Stimulated activated CD4-positive, alpha-beta T cell treated with anti-CD3 and anti-CD28 coated beads, Interleukin-4, amount 100 ng/mL, for 48 hours (primary cell): ENCODE data around the gene KIF21B.
"Not testable (repeated sequence)": the region's sequence is repeated elsewhere in the genome, so short reads cannot be mapped to it uniquely, and the experiment has no call there.

Experiments used
- DNase-seq, 2 donors: peaks; one replicate each; pipeline ENCODE4 v3.0.0-alpha.2; 2020; ENCODE audit warnings: low read depth in 2 of 2

The KIF21B gene

DNA sequence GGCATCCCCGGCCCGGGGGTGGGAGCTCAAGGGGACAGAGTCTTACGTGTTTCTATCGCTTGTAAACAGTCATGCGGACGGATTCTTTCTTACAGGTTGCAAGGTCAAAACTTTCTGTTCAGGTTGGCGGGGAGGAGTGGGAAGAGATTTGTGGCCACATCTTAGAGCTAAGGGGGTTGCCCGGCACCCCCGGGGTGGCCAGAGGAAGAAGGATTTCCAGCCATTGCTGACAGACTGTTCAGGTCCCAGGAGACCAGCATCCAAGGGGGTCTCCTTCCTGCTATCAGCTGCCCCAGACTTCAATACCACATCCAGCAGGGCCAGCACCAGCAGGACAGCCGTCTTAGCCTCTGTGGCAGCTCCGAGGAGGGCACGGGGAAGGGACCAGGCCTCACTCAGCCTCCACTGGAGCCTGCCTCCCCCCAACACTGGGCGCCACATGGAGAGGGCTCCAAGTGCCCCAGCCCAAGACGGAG is 52.0 kb downstream of the KIF21B start:
- DNase-seq: no peak

DNA sequence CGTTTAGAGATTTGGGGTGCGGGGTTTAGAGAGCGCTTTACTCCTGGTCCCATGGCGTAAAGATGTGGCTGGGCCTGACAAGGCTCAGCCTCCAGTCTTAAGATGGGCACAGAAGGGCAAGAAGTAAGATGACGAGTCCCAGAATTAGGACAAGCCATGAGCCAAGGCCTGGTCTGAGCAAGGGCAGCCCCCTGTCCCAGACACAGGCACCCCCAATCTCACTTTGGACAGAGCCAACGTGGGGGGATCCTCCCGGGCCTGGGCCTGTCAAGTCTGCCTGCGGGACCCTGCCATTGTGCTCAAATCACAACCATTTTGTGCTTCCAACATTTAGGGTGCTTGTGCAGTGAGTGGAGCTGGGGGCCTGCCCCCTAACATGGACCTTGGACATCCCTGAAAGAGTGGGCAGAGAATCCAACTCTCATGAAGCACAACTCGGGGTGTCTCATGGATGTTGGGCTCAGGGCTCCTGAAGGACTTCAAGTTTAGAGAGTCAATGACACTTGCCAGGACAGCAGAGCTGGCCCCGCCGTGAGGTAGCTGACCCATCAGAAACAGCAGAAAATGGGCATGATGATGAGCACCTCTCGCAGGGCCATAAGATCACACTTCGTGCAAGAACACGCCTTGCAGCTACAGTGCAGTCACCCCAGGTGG is 52.6 kb downstream of the KIF21B start:
- DNase-seq: no peak

DNA sequence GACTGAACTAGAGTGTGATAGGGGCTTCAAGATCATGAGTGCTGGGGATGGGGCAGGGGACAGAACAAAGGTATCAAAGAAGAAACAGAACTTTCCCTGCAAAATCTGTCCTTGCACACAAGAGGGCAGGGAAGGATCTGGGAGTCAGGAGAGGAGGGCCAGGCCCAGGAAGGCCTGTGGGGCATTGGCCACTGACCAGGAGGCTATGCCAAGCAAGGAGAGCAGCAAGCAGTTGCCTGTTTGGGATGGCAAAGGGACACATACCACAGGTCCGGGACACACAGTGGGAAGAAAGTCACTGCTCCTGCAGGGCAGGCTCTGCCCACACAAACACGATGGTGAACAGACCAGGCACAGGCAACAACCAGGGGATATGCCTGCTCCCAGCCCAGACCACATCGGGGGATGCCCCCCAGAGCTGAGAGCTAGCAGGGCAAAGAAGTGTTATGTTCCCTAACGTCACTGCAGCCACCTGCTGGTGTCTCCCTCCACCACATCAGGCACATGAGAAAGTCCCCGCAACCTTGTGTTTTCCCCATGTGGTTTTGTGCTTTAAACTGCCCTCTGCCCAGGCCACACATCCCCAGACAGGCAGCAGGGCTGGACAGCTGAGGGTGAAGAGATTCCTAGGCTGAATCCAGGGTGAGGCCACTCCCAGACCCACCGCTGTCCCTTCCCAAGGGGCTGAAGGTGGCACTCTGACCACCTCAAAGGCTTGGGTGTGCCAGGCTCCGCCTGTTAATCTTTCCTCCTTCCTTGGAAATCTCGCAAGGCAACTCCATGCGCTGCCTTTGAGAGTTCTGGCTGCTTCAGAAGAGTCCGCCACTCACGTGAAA is 53.6 kb downstream of the KIF21B start:
- DNase-seq: no peak

DNA sequence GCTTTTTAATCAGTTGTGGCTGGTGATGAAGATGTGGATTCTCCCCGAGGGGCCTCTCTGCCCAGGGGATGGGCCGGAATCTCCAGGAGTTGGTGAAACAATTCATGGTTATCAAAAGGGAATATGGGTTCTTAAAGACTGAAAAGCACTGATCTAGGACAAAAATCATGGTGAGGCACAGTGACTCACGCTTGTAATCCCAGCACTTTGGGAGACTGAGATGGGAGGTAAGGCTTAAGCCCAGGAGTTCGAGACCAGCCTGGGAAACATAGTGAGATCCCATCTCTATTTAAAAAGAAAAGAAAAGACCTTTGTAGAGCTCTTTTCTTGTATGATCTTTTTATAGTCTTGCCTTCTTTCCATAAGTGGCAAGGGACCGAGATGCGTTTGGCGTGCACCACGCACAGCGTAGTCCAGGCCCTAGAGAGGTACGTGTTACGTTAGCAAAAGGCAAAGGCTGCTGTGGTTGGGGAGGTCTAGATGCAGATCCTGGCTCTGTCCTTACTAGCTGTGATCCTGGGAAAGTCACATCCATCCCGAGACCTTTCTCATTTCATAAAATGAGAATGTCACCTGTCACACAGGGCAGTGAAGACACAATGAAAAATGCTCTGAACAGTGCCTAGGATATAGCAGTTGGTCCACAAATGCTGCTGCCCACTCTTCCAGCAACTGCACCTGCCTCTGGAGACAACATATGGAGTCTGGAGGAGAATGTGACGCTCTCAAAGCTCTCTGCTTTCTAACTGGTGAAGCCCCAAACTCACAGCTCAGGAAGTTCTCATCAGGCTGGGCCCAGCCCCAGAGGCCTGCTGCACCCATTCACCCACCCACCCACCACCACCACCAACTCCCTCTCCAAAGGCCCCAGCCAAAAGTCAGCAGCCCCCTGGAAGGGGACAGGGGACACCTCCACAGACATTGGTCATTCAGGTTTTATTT is 54.8 kb downstream of the KIF21B start:
- no peak for DNase-seq

DNA sequence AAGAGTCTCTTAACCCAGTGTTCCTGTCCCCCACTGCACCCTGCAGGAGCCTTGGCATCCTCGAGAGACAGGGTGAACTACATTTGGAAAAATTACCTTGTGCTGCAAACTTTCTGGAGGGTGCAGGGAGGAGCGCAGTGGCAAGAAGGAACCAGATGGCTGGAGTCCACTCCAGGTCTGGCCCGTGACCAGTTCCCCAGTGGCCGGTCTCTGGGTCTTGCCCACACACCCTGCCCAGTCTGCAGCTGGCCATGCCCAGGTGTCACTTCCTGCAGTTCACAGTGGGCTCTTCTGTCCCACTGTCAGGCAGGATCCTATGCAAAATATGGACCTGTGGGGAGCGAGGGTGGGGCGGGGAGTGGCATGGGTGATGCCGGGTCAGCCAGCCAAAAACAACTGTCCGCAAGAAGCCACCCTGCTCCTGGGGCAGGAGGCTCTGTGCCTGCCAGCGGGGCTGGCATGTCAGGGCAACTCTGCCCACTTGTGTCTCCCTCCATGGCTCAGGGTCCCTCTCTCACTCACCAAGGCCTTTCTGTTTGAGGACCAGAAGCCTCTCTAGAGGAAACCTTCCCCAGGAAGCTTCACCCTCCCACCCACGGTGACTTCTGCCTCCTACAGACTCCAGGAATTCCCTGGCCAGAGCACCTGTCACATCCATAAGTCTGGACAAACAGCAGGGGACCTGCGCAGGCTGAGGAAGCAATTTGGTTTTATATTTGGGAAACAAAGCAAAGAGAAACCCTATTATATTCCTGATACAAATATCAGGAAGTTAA is 55.6 kb downstream of the KIF21B start:
- DNase-seq: no peak

DNA sequence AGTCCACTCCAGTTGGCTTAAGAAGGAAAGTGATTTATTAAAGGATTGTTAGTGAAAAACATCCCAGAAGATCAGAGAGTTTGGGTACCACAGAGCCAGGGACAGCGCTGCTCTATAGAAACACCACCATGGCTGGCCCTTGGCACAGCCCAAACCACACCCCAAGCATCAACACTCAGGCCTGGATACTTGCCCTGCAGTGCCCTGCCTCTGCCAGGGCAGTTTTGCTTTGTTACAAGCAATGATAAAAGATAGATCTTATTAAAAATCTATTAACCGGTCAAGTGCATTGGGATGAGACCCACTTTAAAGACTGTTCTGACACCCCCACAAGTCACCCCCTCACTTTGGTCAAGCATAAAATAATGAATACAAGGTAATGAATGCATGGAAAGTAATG is 56.6 kb downstream of the KIF21B start:
- DNase-seq: no peak

DNA sequence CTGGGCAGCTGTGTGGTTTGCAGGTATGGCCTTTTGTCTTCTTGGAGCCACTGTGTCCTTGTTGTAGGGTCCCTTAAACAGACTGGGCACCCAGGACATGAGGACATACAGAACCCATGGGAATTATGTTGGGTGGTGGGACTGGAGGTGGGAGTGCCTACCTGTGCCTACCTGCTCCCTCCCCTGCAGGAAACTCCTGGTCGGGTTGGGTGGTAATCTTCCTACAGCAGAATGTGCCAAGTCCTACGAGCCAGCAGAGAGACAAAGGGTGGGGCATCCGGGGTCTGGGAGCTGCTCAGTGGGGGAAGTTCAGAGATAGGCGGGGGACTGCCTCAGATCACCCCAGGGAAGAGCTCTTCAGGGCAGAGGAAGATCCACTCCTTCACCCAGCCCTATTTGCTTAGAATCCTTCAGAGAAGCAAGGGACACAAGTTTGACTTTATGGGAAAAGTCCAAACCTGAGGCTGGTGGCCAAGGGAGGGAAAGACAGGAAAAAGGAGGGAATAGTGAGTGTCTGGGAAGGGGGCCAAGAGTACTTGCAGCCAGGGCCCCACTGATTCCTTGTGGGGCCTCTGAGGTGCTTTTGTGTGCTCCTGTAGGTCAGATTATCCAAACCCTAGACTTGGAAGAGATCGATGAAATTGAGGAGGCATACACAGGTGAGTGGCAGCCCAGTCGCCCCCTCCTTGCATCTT is 58.3 kb downstream of the KIF21B start:
- no peak for DNase-seq

DNA sequence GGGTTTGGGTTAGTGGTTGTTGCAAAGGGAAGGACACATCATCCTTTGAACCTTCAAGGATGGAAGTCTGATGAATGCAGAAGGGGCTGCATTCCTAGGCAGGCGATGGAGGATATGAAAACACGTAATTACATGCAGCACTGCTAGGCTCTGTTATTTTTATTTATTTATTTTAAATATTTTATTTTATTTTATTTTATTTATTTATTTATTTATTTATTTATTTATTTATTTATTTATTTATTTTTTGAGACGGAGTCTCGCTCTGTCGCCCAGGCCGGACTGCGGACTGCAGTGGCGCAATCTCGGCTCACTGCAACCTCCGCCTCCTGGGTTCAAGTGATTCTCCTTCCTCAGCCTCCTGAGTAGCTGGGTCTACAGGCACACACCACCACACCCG is 59.6 kb downstream of the KIF21B start:
- DNase-seq: not testable (repeated sequence)

DNA sequence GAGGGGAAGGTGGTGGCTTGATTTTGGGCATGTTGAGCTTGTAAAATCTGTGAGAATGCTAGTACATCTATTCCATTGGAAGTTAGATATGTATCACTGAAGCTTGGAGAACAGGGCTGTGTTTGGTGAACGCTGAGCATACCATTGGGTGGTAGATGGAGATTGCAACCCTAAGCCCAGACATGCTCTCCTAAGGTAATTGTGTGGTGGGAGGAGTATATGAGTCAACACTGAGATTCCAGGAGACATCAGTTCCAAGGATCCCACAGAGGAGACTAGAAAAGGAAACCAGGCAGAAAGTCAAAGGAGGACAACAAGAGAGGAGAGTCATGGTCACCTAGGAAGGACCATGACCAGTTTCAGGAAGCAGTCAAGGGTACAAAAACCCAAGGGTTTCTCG is 60.4 kb downstream of the KIF21B start:
- DNase-seq: no peak

DNA sequence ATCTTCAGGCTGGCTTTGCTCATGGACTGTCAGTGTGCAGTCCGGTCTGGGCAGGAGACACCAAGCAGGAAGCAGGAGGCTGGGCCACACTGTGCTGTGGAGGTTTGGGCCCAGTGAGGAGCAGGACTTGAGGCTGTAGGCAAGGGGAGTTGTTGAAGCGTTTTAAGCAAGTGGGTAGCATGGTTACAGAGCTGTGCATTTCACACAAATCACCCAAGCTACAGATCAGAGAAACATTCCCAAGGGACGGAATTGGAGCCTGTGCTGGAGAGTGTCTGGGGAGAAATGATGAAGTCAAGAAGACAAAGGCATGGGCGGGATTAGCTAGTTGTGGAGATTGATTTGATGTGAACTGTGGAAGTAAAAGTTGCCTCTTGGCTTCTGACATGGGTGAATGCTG is 60.9 kb downstream of the KIF21B start:
- no peak for DNase-seq

DNA sequence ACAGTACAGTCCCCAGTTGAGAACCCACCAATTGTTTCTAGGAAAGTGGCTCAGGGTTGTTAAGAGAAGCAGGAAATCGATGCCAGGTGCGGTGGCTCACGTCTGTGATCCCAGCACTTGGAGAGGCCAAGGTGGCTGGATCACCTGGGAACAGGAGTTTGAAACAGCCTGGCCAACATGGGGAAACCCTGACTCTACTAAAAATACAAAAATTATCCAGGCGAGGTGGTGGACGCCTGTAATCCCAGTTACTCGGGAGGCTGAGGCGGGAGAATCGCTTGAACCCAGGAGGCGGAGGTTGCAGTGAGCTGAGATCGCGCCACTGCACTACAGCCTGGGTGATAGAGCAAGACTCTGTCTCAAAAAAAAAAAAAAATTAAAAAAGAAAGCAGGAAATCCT is 61.4 kb downstream of the KIF21B start:
- DNase-seq: not testable (repeated sequence)

DNA sequence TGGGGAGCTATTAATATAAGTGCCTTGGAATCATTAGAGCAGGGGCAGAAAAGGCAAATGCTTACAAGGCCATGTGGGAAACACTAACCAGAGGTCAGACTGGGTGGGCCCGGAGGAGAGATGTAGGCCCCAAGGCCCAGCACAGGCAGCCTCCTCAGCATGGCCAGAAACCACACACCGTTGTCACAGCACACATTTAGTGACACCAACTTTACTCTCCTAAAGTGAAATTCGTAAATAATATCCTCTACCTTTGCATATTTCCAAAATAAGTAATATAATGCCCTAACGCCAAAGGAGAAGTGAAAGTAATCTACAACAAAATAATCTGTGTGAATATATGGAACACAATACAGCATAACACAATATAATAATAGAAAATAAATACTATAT is 62.6 kb downstream of the KIF21B start:
- DNase-seq: no peak

DNA sequence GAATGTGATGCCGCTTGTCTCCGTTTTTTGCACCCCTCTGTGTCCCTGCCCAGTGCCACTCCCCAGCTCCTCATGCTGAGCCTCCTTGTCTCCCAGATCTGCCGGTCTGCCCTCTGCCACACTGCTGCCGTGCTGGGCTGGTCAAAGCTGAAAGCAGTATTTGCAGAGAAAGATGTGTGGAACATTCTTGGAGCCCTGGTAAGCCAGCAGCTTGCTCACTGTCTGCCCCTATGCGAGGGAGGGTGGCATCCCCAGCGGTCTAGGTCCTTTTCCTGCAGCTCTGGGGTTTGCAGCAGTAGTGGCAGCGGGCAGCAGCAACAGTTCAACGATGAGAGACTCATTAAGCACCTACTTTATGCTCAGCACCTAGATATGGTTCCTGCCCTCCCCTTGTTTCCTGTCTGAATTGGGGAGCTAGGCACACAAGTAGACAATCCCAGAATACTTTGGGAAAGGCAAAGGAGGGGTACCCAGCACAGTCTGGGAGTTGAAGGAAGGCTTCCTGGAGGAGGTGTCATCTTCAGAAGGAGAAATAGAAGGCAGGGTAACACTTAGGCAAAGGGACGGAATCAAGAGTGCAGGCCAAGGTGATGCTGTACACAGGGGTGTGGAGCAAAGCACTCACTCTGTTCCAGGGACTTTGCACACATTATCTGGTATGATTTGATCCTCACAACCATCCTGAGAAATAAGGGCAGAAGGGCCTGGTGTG is 63.1 kb downstream of the KIF21B start:
- DNase-seq: no peak

DNA sequence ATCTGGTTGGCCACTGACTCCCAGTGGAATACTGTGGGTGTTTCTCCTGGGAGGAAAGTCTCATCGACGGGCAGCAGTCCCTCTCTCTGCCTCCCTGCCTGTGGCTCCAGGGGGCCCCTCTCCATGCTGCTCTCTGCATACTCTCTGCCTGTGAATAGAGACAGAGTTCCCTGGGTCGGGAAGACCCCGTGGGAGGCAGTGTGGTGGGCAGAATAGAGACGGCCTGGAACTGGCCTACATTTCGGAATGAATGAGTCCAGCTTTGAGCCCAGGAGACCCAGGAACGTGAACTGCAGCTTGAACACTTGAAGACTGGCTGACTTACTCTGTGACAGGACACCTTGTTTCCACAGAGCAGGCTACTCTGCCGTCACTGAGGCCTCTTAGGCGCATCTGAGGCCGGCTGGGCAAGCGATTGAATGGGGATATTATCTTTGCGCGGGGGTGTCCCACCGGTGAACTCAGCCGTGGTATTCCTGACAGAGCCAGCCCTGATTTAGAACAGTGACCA is 64.0 kb downstream of the KIF21B start:
- no peak for DNase-seq

DNA sequence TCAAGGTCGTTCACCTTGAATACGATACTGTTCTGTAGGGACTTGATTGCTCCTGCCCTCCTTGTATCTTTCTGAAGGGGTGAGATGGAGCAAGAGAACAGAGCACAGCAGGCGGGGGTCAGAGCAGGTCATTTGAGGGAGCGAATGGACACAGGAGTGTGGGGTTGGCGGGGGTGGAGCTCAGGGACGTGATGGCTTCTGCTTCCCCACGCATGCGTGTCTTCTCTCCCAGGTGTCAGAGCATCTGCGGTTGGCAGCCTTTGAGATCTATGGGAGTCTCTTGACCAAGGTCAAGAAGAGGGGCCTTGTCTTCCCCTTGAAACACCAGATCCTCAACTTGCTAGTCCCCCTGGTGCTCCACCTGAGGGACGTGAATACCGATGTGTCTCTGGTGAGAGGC is 64.9 kb downstream of the KIF21B start:
- DNase-seq: no peak

DNA sequence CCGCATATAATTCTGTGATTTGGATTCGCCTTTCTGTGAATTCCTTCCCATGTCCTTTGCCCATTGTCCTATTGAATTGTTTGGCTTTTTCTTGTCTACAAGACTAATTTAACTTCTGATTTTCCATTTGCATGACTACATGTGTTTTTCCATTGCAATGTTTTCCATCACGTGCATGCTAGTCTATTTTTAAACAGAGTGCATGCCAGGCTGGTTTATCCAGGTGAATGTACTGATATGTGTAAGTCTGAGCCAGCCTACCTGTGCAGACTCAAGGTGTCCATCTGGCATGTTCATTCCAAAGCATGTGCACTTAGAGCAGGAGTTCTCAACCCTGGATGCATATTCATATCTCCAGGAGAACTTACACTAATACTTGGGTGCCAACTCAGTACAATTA is 69.1 kb downstream of the KIF21B start:
- DNase-seq: no peak

DNA sequence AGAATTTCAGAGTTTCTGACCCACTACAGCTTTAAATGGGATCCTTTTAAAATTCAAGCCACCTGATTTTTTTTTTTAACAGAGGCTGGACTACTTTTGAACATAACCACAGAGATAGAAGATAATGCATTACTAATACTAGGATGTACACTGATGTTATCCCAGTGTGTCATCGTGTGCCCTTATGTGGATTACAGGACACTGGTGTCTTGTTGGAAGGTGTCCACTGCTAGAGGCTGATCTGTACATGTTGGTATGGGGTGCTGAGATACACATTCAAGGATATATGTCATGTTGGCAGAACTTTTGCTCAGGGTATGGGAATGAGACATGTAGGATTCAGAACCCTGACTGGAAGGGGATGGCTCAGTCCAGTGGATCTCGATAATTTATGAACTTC is 72.5 kb downstream of the KIF21B start:
- DNase-seq: no peak

DNA sequence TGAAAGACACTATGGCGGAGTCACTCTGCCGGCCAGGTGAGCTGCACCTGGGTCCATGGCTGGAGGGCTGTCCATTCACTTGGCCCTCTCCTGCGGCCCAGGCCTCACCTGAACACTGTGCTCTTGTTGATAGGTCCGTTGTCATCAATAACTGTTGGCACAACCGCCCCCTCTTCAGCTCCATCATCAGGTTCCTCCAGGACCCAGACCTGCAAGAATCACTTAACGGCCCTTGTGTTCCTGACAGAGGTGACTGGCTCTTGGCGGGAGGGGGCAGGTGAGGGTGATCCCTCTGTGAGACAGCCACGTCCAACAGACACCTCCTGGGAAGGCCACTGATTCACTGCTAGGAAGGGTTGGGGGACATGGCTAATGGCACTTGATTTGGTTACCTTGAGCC is 73.9 kb downstream of the KIF21B start:
- DNase-seq: no peak

DNA sequence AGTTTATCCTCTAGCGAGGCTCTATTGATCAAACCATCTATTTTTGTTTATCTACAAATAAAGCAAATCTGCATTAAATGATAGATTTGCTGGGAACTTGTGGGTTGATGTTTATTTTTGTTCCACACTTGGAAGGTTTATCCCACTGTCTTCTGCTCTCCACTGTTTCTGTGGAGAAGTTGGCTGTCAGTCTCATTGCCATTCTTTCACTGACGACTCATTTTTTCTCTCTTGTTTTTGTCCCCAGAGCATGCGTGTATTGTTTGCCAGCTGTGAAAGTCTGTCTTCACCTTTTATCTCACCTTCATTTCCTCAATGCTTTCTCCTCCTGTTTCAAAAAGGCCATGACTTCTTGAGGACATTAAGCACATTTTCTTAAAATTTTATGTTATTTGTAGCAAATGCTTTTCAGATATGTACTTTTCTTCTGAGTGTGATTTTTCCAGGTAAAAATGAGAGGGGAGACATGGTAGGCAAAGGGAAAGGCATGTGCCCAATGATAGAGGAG is 76.4 kb downstream of the KIF21B start:
- no peak for DNase-seq

DNA sequence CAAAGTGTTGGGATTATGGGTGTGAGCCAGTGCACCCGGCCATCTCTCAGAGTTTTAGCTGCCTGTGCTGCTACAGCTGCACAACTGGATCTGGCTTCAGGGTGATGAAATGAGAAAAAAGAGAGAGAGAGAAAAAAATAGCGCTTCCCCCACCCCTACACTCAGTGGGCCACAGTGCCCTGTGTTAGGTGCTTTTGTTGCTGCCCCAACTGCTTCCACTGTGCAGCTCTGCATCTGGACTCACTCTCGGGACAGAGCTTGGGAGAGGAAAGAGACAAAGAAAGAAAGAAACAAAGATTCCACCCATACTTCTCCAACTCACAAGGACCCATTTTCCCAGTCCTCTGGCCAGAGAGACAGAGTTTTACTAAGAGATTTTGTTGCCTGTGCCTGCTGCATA is 78.4 kb downstream of the KIF21B start:
- DNase-seq: no peak
